Progenitor cell of endocrine pancreas (in vitro differentiated cells): Measurements from ENCODE around the gene IL4. TPM values are rescaled to one million over a fixed set of nuclear protein-coding genes. Genes with fewer than 3 reads are reported as not detected.

Source experiments
- DNase-seq: peaks from one replicate; pipeline ENCODE4 v3.0.0; 2021; ENCODE audit warnings: low spot score; ENCODE audit not compliant: unreplicated experiment
- H3K27ac Mint-ChIP-seq: 2 replicates; pipeline ENCODE4 v1.8.0; 2021; ENCODE audit warnings: mild to moderate bottlenecking, moderate library complexity, mixed read lengths
- H3K27me3 Mint-ChIP-seq: 2 replicates; pipeline ENCODE4 v1.8.0; 2021; ENCODE audit warnings: mixed read lengths
- H3K36me3 Mint-ChIP-seq: 2 replicates; pipeline ENCODE4 v1.8.0; 2022; ENCODE audit warnings: mixed read lengths; ENCODE audit not compliant: insufficient read depth
- H3K4me1 Mint-ChIP-seq: 2 replicates; pipeline ENCODE4 v1.8.0; 2021; ENCODE audit warnings: low read depth, mixed read lengths
- H3K4me3 Mint-ChIP-seq: 2 replicates; pipeline ENCODE4 v1.8.0; 2021; ENCODE audit warnings: low read depth, mild to moderate bottlenecking, moderate library complexity, mixed read lengths
- H3K9me3 Mint-ChIP-seq: 2 replicates; pipeline ENCODE4 v1.8.0; 2021; ENCODE audit warnings: low read depth, mixed read lengths
- total RNA-seq: library from RNA; stranded (reverse); gene quantifications from 2 replicates; pipeline ENCODE4 v1.2.1, GENCODE V29; 2021
- TF ChIP-seq, protein P1 (sequence below): fragments of 200-600 bp; sonication (generic); IDR thresholded peaks from one replicate; pipeline ENCODE4 v1.5.0; 2021; ENCODE audit warnings: antibody characterized with exemption, mild to moderate bottlenecking; ENCODE audit not compliant: unreplicated experiment

IL4 gene
- total RNA-seq, 1 donor from 2014 or later = not detected

DNA sequence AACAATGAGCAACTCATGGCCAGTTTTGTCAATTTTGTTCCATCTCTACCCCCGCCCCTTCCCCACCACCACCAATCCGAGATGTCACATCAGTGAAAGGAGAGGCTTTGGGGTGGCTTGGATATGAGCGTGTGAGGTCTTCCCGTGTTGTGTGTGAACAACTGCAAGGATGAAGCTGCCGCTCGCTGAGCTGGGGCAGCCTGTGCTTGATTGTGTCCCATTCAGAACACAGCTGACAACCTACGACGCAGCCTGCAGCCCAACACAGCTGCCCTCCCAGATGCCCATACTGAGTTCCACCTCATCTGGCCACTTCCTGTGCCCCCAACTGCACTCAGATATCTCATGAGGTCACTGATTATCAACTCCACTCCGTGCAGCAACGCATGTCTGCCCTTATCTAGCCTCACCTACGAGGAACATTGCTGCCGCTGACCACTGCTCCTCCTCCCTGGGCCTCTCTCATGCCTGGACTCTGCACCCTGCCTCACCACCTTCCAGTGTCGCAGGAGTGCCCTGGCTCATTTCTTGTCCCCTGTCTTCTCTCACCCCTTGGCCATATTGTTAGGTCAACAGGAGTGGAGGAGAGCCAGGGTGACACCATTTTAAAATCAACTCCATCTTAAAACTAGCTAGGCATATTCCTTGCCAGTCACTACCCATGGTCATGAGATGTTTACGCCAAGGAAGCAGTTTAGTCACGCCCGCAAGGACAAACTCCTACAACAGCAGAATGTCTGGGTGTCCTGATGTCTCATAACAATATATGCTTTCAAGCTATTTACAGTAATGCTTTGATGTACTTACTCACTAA lies 7.3 kb upstream of the IL4 start:
- Mint-ChIP-seq H3K4me3 (no peak overlapping the region), H3K27ac (no peak overlapping the region), H3K9me3 (no peaks in the 10 kb centered on the region), H3K27me3 (peaks cover 31% of the 10 kb centered on the region), H3K36me3 (no peaks in the 10 kb centered on the region), H3K4me1 (peaks cover 9% of the 10 kb centered on the region)
- no peak for DNase-seq
- TF ChIP-seq, protein P1, sequence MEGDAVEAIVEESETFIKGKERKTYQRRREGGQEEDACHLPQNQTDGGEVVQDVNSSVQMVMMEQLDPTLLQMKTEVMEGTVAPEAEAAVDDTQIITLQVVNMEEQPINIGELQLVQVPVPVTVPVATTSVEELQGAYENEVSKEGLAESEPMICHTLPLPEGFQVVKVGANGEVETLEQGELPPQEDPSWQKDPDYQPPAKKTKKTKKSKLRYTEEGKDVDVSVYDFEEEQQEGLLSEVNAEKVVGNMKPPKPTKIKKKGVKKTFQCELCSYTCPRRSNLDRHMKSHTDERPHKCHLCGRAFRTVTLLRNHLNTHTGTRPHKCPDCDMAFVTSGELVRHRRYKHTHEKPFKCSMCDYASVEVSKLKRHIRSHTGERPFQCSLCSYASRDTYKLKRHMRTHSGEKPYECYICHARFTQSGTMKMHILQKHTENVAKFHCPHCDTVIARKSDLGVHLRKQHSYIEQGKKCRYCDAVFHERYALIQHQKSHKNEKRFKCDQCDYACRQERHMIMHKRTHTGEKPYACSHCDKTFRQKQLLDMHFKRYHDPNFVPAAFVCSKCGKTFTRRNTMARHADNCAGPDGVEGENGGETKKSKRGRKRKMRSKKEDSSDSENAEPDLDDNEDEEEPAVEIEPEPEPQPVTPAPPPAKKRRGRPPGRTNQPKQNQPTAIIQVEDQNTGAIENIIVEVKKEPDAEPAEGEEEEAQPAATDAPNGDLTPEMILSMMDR = no peak

DNA sequence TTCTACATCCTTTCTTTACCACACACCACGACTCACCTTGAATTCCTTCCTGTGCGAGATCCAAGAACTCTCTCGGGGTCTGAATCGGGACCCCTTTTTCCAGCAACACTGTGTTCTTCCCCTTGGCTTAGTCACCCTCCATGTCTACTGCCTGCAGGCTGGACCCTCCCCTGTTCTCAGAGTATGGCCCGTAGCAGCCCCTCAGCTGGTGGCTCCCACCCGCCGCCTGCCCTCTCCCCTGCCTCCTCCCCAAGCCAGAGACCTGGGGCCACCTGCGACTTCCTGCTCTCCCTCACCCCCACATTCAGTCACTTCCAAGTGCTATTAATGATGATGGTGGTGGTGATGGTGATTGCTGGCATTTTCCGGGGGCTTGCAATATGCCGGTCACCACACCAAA lies 6.5 kb upstream of the IL4 start:
- TF ChIP-seq, protein P1 = no peak
- Mint-ChIP-seq H3K27me3 (peaks cover 31% of the 10 kb centered on the region), H3K9me3 (no peaks in the 10 kb centered on the region), H3K36me3 (no peaks in the 10 kb centered on the region), H3K27ac (no peak overlapping the region), H3K4me3 (no peak overlapping the region), H3K4me1 (peaks cover 9% of the 10 kb centered on the region)
- no peak for DNase-seq

DNA sequence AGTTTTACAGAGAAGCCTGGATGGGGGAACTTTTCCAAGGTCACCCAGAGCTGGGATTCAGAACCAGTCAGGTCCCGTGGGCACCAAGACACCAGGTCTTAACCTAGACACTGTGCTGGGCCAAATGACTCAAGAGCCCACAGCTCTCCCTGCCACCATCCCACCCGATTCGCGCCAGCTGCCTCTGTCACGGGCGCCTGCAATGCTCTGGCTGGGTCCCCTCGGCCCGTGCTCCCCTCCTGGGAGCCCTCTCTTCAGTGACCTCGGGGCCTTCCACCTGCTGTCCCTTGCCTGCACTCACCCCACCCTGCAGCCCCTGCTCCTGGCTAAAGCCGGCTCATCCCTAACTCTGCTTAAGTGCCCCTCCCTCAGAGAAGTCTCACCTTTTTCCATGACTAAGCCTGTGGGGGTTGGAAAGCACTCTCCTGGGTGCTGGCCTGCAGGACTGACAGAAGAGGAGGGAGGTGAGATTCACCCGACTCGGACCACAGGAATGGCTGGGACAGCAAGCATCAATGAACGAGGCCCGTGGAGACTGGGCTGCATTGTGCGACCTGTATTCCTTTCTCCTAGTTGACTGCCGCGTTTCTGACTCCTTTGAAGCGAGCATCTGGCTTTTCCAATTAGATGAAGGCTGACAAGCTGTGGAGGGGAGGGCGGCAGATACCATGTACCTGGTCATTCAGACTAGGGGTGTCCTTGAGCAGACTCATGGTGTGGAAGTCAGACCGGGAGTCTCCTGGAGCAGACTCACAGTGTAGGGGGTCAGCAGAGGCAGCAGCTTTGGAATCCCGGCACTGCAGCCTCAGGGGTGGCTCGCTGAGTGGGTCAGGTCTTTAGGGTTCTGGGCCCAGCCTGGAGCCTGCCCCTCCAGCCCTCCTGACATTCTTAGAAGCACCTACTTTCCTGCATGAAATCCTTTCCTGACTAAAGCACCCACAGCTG lies 5.8 kb upstream of the IL4 start:
- Mint-ChIP-seq H3K27me3 (peaks cover 26% of the 10 kb centered on the region), H3K4me1 (peaks cover 8% of the 10 kb centered on the region), H3K4me3 (no peak overlapping the region), H3K36me3 (no peaks in the 10 kb centered on the region), H3K27ac (no peak overlapping the region), H3K9me3 (no peaks in the 10 kb centered on the region)
- DNase-seq = no peak
- TF ChIP-seq, protein P1 = no peak

DNA sequence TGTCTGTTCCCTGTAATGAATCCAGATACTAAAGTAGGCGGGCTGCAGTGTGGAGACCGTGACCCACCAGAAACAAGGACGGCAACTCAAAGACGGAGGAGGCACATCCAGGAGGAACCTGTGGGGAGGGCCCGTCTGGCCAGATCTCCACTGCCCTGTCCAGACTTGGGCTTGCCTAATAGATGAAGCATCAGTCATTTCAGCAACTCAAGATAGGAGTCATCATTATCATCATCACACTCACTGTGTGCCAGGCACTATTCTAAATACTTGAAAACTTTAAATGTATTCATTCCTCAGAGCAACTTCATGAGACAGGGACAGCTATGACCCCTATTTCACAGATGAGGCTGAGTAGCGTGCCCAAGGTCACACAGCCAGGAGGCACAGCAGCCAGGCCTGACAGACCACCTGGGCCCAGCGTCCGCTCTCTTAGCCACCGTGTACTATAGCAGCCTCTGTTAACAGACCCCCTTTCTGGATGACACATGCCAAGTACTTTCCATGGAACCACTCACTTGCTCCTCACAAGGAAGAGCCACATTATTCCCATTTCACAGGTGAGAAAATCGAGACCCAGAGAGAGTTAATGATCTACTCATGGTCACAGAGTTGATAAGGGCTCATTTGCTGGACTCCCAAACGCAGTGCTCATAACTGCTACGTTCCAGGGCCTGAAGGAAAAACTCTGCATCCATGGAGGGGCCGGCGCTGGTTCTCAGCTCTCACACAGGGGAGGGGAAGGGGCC lies 4.9 kb upstream of the IL4 start:
- Mint-ChIP-seq H3K27ac (no peak overlapping the region), H3K9me3 (no peaks in the 10 kb centered on the region), H3K4me1 (peaks cover 3% of the 10 kb centered on the region), H3K27me3 (peaks cover 26% of the 10 kb centered on the region), H3K4me3 (no peak overlapping the region), H3K36me3 (no peaks in the 10 kb centered on the region)
- no peak for DNase-seq
- TF ChIP-seq, protein P1 = no peak

DNA sequence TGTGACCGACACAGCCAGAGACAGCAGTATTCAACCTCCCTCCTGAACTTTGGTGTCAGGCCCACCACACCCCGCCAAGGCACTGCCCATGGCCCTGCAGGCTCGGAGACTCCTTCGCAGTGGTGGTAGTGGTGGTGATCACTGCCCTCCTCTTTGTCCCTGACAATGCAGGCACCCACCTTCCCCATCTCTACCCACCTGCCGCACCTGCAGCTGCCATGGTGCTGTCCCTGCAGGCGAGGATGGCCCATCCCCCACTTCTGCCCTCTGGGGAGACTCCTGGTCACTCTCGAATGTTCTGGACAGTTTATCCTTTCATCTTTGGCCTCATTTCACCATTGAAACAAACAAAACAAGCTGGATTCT lies 4.4 kb upstream of the IL4 start:
- no peak for DNase-seq
- TF ChIP-seq, protein P1 = no peak
- Mint-ChIP-seq H3K4me3 (no peak overlapping the region), H3K27me3 (peaks cover 28% of the 10 kb centered on the region), H3K9me3 (no peaks in the 10 kb centered on the region), H3K27ac (no peak overlapping the region), H3K36me3 (no peaks in the 10 kb centered on the region), H3K4me1 (peaks cover 2% of the 10 kb centered on the region)
